OCI-LY3 (cell line): ENCODE data around the gene P2RX6.
"Not testable (repeated sequence)": the region's sequence is repeated elsewhere in the genome, so short reads cannot be mapped to it uniquely, and the experiment has no call there.

Source experiments
- H2AFZ ChIP-seq: fragments of 200-600, 300-600 bp; shearing (Covaris generic); 2 replicates; pipeline ENCODE4 v1.6.0; 2014; ENCODE audit warnings: antibody characterized with exemption, low read depth, low read length
- H3K27ac ChIP-seq: fragments of 200-600, 300-600 bp; sonication (generic); 2 replicates; pipeline ENCODE4 v1.5.1; 2014; ENCODE audit warnings: mild to moderate bottlenecking, low read length, moderate library complexity, mixed read lengths
- H3K27me3 ChIP-seq: fragments of 200-600, 300-600 bp; sonication (generic); 2 replicates; pipeline ENCODE4 v1.6.1; 2014; ENCODE audit warnings: low read depth, low read length, mixed read lengths
- H3K36me3 ChIP-seq: fragments of 200-600, 300-600 bp; sonication (generic); replicated peaks from 2 replicates; pipeline ENCODE3; 2014; ENCODE audit warnings: low read depth, low read length, mixed read lengths
- H3K4me1 ChIP-seq: fragments of 300-600, 200-600 bp; sonication (generic); 2 replicates; pipeline ENCODE4 v1.6.1; 2014; ENCODE audit warnings: low read length, mixed read lengths
- H3K4me2 ChIP-seq: fragments of 200-600, 300-600 bp; sonication (generic); 2 replicates; pipeline ENCODE4 v1.6.1; 2014; ENCODE audit warnings: low read length, mixed read lengths
- H3K4me3 ChIP-seq: fragments of 300-600, 200-600 bp; sonication (generic); 2 replicates; pipeline ENCODE4 v1.5.1; 2014; ENCODE audit warnings: antibody characterized with exemption, mild to moderate bottlenecking, low read length, moderate library complexity
- H3K79me2 ChIP-seq: fragments of 300-600, 200-600 bp; shearing (Covaris generic); 2 replicates; pipeline ENCODE4 v1.6.1; 2014; ENCODE audit warnings: mild to moderate bottlenecking, low read length, mixed read lengths
- H3K9ac ChIP-seq: fragments of 300-600, 200-600 bp; shearing (Covaris generic); 2 replicates; pipeline ENCODE4 v1.6.0; 2014; ENCODE audit warnings: mild to moderate bottlenecking, low read length, moderate library complexity
- H3K9me3 ChIP-seq: fragments of 200-600, 300-600 bp; shearing (Covaris generic); 2 replicates; pipeline ENCODE4 v1.6.1; 2014; ENCODE audit warnings: low read length, mixed read lengths; ENCODE audit not compliant: insufficient read depth
- H4K20me1 ChIP-seq: fragments of 200-600, 300-600 bp; sonication (generic); 2 replicates; pipeline ENCODE4 v1.6.1; 2016; ENCODE audit warnings: low read length, mixed read lengths; ENCODE audit not compliant: insufficient read depth
- EZH2phosphoT487 ChIP-seq: fragments of 200-600 bp; shearing (Covaris generic); IDR thresholded peaks from 2 replicates; pipeline ENCODE4 v1.6.1; 2018; ENCODE audit warnings: antibody characterized with exemption, mixed run types, low read depth
- TF ChIP-seq, protein P1 (sequence below): fragments of 200-600, 300-600 bp; sonication (generic); IDR thresholded peaks from 2 replicates; pipeline ENCODE4 v1.5.1; 2014; ENCODE audit warnings: antibody characterized with exemption, low read length, low read depth

Gene P2RX6

DNA sequence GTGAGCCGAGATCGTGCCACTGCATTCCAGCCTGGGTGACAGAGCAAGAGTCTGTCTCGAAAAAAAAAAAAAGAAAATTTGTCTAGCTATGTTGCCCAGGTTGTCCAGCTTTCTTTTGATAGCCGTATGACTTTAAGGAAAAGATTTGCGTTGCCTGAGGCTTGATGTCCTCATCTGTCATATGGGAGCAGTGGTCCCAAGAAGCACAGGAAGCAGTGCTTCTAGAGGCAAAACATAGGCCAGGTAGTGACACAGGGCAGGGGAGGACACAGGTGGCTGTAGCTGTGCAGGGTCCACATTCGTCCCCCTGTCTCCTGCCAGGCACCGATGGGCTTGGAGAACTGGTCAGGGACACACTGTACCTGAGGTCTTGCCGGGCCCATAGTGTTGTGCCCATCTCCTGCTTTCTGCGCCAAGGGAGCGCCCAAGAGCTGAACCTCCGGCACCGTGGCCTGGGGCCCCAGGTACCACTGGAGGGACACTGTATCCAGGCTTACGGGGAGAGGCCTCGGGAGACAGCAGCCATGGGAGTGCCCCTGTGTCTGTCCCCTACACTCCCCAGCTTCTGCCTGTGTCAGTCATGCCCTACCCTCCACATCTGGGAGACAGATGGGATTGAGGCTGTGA, 32.2 kb downstream of the P2RX6 start:
- Histone ChIP-seq H3K79me2 (no peaks in the 10 kb centered on the region), H3K9me3 (no peaks in the 10 kb centered on the region), H3K36me3 (no peaks in the 10 kb centered on the region), H3K4me2 (no peak overlapping the region), H3K27me3 (peaks cover 16% of the 10 kb centered on the region), H2AFZ (no peak overlapping the region), H3K4me1 (peaks cover 16% of the 10 kb centered on the region), H3K9ac (no peak overlapping the region), H3K4me3 (no peak overlapping the region), H4K20me1 (no peaks in the 10 kb centered on the region), H3K27ac (no peak overlapping the region)
- TF ChIP-seq, protein P1, sequence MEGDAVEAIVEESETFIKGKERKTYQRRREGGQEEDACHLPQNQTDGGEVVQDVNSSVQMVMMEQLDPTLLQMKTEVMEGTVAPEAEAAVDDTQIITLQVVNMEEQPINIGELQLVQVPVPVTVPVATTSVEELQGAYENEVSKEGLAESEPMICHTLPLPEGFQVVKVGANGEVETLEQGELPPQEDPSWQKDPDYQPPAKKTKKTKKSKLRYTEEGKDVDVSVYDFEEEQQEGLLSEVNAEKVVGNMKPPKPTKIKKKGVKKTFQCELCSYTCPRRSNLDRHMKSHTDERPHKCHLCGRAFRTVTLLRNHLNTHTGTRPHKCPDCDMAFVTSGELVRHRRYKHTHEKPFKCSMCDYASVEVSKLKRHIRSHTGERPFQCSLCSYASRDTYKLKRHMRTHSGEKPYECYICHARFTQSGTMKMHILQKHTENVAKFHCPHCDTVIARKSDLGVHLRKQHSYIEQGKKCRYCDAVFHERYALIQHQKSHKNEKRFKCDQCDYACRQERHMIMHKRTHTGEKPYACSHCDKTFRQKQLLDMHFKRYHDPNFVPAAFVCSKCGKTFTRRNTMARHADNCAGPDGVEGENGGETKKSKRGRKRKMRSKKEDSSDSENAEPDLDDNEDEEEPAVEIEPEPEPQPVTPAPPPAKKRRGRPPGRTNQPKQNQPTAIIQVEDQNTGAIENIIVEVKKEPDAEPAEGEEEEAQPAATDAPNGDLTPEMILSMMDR = no peak
- TF ChIP-seq EZH2phosphoT487 = no peak

DNA sequence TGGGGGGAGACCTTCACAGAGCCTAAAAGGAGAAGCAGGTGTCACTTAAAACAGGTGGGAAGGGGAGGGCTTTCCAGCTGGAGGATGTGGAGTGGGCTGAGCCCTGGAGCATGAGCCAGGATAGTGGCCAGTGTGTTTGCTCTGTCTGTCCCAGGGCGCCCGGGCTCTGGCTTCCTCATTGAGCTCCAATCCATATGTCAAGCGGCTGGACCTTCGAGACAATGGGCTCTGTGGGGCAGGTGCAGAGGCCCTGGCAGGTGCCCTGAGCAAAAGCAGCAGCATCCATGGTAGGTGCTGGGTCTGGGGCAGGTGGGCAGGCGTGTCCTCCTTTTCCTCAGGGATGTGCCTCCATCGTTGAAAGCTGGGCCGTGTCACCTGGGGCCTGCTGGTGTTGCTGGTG, 32.8 kb downstream of the P2RX6 start:
- peaks cover 17% of the 10 kb centered on the region for H3K27me3 ChIP-seq
- H3K79me2 ChIP-seq = no peaks in the 10 kb centered on the region
- peaks cover 16% of the 10 kb centered on the region for H3K4me1 ChIP-seq

DNA sequence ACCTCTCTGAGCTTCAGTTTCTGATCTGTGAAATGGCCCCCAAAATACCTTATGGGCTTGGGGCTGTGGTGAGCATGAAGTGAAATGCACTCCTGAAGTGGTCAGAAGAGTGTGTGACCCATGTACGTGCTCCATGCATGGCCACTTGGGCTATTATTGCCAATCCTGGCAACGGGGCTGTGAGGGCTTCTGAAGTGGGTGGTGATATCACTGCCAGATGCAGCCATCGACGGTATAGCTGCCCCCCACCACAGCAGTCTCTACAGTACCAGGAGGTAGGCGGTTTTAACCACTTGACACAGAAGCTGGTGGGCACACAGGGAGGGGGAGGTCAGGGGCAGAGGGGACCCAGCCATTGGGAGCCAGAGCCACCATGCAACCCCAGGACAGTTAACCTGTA, 33.5 kb downstream of the P2RX6 start:
- H3K9me3 ChIP-seq, H3K27ac ChIP-seq, H2AFZ ChIP-seq, H3K4me3 ChIP-seq, H3K79me2 ChIP-seq, H3K36me3 ChIP-seq, H3K9ac ChIP-seq, H3K4me2 ChIP-seq, H4K20me1 ChIP-seq: not testable (repeated sequence)
- Histone ChIP-seq H3K4me1 (peaks cover 16% of the 10 kb centered on the region), H3K27me3 (peaks cover 17% of the 10 kb centered on the region)

More for the DNA sequence above, 32.8 kb downstream of the P2RX6 start:
- no peak for TF ChIP-seq EZH2phosphoT487
- TF ChIP-seq, protein P1 = no peak
- no peaks in the 10 kb centered on the region for H3K9me3 ChIP-seq
- H2AFZ ChIP-seq = no peak overlapping the region
- H3K36me3 ChIP-seq = no peaks in the 10 kb centered on the region
- H3K27ac ChIP-seq = no peak overlapping the region
- no peaks in the 10 kb centered on the region for H4K20me1 ChIP-seq
- H3K4me2 ChIP-seq = no peak overlapping the region
- no peak overlapping the region for H3K9ac ChIP-seq
- H3K4me3 ChIP-seq = no peak overlapping the region

DNA sequence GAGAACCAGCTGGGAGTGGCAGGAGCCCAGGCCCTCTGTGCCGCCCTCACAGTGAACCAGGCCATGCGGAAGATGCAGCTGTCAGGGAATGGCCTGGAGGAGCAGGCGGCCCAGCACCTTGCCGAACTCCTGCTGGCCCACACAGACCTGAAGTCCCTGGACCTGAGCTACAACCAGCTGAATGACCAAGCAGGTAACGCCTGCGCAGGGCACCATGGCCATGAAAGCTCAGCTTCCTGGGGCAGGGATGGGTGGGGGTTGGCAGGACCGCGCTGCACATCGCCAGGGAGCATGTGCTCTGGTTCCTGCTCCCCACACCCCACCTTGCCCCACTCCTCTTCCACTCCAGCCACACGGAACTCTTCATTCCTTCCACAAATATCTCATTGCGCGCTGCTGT, 34.0 kb downstream of the P2RX6 start:
- H3K27me3 ChIP-seq = peaks cover 13% of the 10 kb centered on the region
- not testable (repeated sequence) for H3K9ac ChIP-seq, H3K79me2 ChIP-seq, H3K4me2 ChIP-seq, H3K9me3 ChIP-seq, H2AFZ ChIP-seq, H3K4me3 ChIP-seq, H3K36me3 ChIP-seq, H4K20me1 ChIP-seq, H3K27ac ChIP-seq
- peaks cover 16% of the 10 kb centered on the region for H3K4me1 ChIP-seq

DNA sequence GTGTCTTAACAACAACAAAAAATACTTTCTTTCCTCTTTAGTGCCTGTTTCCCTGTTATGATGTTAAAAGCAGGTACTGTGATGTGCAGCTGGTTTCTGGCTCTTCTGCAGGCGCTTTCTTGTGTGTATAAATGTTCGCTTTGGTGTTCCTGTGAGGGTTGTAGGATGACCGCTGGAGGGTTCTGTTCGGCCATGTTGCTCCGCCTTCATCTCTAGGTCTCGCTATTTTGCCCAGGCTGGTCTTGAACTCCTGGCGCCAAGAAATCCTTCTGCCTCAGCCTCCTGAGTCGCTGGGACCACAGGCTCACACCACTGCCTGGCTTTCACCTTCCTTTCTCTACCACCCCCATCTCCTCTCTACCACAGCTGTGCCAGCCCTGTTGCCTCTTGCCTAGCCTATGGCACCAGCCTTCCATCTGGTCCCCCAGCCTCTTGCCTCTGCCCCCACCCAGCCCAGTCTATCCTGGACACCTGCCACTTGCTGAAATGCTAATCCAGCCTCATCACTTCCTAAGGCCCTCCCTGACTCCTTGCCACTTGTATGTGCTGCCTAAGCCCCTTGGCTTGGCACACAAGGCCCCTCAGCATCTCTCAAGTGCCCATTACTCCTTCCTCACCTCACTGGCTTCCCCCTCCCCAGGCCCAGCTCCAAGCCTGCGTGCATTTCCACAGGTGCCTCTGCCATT, 36.3 kb downstream of the P2RX6 start:
- H3K4me2 ChIP-seq = no peak overlapping the region
- no peaks in the 10 kb centered on the region for H3K79me2 ChIP-seq
- TF ChIP-seq, protein P1 = no peak
- TF ChIP-seq EZH2phosphoT487 = no peak
- no peak overlapping the region for H2AFZ ChIP-seq
- H3K36me3 ChIP-seq = no peaks in the 10 kb centered on the region
- H3K27ac ChIP-seq = no peak overlapping the region
- peaks cover 6% of the 10 kb centered on the region; the same call in 1 of the 2 replicates for H3K4me1 ChIP-seq
- no peak overlapping the region for H3K9ac ChIP-seq
- H3K27me3 ChIP-seq = peaks cover 16% of the 10 kb centered on the region
- H3K4me3 ChIP-seq = no peak overlapping the region
- H3K9me3 ChIP-seq = no peaks in the 10 kb centered on the region
- H4K20me1 ChIP-seq = no peaks in the 10 kb centered on the region
